Measurements from ENCODE around the gene KLHDC7A.

DNA sequence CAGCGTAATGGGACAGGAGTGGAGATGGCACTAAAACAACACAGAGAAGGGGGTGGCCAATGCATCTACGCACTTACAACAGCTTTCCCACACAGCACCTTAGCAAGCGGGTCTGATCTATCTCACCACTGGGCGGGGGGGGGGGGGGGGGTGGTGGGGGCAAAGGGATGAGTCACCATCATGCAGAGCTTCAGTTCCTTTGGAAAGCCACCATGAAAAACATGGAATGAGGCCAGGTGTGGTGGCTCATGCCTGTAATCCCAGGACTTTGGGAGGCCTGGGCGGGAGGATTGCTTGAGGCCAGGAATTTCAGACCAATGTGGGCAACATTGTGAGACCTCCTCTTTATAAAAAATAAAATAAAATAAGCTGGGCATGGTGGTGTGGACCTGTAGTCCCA, 47.2 kb downstream of the KLHDC7A start:
- TF ChIP-seq, protein P1, sequence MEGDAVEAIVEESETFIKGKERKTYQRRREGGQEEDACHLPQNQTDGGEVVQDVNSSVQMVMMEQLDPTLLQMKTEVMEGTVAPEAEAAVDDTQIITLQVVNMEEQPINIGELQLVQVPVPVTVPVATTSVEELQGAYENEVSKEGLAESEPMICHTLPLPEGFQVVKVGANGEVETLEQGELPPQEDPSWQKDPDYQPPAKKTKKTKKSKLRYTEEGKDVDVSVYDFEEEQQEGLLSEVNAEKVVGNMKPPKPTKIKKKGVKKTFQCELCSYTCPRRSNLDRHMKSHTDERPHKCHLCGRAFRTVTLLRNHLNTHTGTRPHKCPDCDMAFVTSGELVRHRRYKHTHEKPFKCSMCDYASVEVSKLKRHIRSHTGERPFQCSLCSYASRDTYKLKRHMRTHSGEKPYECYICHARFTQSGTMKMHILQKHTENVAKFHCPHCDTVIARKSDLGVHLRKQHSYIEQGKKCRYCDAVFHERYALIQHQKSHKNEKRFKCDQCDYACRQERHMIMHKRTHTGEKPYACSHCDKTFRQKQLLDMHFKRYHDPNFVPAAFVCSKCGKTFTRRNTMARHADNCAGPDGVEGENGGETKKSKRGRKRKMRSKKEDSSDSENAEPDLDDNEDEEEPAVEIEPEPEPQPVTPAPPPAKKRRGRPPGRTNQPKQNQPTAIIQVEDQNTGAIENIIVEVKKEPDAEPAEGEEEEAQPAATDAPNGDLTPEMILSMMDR (IDR thresholded peaks at IDR 0.05; ENCODE audit: insufficient read depth, low read length, poor library complexity, severe bottlenecking), result no peak
- TF ChIP-seq EZH2phosphoT487 (conservative IDR thresholded peaks at IDR 0.05; ENCODE audit: low read length), result no peak
